IPS DF 6.9 (cell line): ENCODE results near the gene HPS6.

Source experiments
- DNase-seq: peaks from one replicate; pipeline ENCODE4 v3.0.0-alpha.2; 2013; ENCODE audit warnings: low read depth, low spot score
- H3K27ac ChIP-seq: one replicate; pipeline ENCODE4 v1.5.1; 2013; ENCODE audit warnings: low read length, control low read depth
- H3K27me3 ChIP-seq: 2 replicates; pipeline ENCODE4 v1.6.1; 2013; ENCODE audit warnings: mild to moderate bottlenecking, low read length; ENCODE audit not compliant: control insufficient read depth, insufficient read depth
- H3K36me3 ChIP-seq: 2 replicates; pipeline ENCODE4 v1.6.1; 2013; ENCODE audit warnings: low read length; ENCODE audit not compliant: control insufficient read depth, insufficient read depth
- H3K4me1 ChIP-seq: 2 replicates; pipeline ENCODE4 v1.6.1; 2013; ENCODE audit warnings: low read length; ENCODE audit not compliant: control insufficient read depth, insufficient read depth
- H3K4me3 ChIP-seq: 2 replicates; pipeline ENCODE4 v1.5.1; 2013; ENCODE audit warnings: mild to moderate bottlenecking, low read length
- H3K9me3 ChIP-seq: 2 replicates; pipeline ENCODE4 v1.6.1; 2013; ENCODE audit warnings: low read length, inconsistent platforms; ENCODE audit not compliant: control insufficient read depth, insufficient read depth
- WGBS: extraction: QIAGEN DNeasy Blood & Tissue Kit; methylation state at CpG from one replicate; pipeline ENCODE4 v1.1.7; 2013; ENCODE audit warnings: mixed read lengths, missing lambda C conversion rate; ENCODE audit not compliant: insufficient read length, insufficient coverage; 5-methylcytosine and 5-hydroxymethylcytosine counted together

Gene HPS6

DNA sequence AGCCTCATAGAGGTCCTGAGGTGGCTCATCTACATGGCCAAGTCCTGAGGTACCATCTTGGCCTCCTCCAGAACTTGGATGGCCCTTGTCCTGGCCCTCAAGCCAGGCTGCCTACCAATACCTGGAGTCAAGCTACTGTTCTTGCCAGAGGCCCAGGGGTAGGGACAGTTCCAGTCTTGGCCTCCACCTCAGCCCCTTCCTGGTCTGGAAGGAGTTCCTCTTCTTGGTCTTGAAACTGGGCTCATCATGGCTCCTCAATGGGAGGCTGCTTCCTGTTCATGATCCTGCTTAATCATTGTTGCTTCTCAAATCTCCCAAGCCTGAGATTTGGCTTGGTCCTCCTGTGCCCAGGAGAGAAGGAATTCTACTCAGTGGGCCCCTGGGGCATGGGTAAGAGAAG, 3.9 kb downstream of the HPS6 start:
- Histone ChIP-seq H3K9me3 (no peaks in the 10 kb centered on the region), H3K27ac (no peak overlapping the region), H3K27me3 (no peaks in the 10 kb centered on the region), H3K4me1 (peaks cover 3% of the 10 kb centered on the region), H3K4me3 (no peak overlapping the region), H3K36me3 (peaks cover 4% of the 10 kb centered on the region; the same call in 1 of the 2 replicates)
- no peak for DNase-seq

DNA sequence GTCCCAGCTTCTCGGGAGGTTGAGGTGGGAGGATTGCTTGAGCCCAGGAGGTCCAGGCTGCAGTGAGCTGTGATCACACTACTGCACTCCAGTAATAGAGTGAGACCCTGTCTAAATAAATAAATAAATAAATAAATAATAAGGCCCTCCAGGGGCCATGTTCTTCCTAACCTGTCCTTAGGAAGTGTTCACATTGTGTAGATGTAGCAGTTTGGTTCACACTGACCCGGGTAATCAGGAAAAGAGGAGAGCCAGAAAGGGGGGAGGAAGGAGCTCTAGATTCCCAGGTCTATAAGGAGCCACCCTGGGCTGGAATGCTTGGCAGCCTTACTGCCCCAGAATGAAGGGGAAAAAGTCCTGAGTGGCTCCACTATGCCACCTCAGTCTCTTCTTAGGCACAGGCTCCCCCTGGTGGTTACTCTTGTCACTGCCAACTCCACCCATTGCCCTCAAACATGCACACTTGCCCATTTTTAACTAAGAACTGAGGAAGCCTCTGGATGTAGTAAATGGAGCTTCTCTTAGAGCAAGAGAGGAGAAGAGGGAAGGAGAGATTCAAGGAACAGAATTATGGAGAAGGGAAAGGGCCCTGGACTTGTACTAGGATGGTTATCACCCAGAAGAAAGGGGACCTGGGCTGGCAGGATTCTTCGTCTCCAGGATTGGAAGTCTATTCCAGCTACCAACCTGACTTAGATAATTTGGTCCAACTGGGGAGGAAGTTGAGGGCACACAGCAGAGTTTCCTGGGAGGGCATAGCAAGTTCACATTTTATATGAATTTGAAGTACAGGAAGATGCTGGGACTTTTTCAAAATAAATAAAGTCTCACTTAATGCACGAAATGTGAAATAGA, 7.8 kb downstream of the HPS6 start:
- H3K27ac ChIP-seq, result no peak overlapping the region
- WGBS, result no CpG with 5 or more reads among the region's 4 CpGs
- no peaks in the 10 kb centered on the region for H3K36me3 ChIP-seq
- H3K9me3 ChIP-seq, result no peaks in the 10 kb centered on the region
- H3K4me3 ChIP-seq, result no peak overlapping the region
- DNase-seq, result peak; percentile 58
- H3K27me3 ChIP-seq, result no peaks in the 10 kb centered on the region
- H3K4me1 ChIP-seq, result no peaks in the 10 kb centered on the region

DNA sequence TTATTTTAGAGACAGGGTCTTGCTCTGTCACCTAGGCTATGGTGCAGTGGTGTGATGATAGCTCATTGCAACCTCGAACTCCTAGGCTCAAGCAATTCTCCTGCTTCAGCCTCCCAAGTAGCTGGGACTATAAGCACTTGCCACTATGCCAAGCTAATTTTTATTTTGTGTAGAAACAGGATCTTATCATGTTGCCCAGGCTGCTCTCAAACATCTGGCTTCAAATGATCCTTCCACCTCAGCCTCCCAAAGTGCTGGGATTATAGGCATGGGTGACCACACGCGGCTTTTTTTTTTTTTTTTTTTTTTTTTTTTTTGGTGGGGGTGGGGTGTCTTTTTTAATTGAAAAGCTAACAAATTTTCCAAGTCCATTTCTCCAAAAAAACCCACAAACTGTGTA, 18.4 kb downstream of the HPS6 start:
- WGBS, result no CpG with 5 or more reads among the region's 3 CpGs
- no peaks in the 10 kb centered on the region for H3K9me3 ChIP-seq
- no peak overlapping the region for H3K27ac ChIP-seq
- no peak for DNase-seq
- no peak overlapping the region for H3K4me3 ChIP-seq
- H3K36me3 ChIP-seq, result 0 out of 2 replicates have a peak, but pooled peaks cover 2% of the 10 kb centered on the region
- H3K27me3 ChIP-seq, result no peaks in the 10 kb centered on the region
- no peaks in the 10 kb centered on the region for H3K4me1 ChIP-seq

DNA sequence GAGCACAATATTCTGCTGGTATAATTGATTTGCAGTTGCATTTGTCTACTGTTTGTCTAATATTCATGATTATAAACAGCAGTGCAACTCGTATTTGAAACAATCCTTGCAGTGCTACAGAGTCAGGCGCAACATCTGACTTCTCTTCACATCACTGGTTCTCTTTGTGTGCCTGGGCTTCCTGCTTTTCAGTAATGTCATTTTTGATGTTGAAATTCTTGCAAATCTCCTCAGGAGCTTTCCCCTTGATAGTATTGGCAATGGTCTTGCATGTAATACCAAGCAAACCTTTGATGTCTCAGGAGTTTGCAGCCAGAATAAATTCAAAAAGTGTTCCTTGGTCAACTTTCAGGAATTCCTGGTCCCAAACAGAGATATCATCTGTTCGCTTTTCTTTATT, 20.2 kb downstream of the HPS6 start:
- Histone ChIP-seq H3K36me3 (0 out of 2 replicates have a peak, but pooled peaks cover 2% of the 10 kb centered on the region), H3K4me1 (no peaks in the 10 kb centered on the region), H3K4me3 (no peak overlapping the region), H3K27me3 (no peaks in the 10 kb centered on the region), H3K9me3 (no peaks in the 10 kb centered on the region), H3K27ac (no peak overlapping the region)
- DNase-seq, result no peak
- no CpG with 5 or more reads among the region's 3 CpGs for WGBS

DNA sequence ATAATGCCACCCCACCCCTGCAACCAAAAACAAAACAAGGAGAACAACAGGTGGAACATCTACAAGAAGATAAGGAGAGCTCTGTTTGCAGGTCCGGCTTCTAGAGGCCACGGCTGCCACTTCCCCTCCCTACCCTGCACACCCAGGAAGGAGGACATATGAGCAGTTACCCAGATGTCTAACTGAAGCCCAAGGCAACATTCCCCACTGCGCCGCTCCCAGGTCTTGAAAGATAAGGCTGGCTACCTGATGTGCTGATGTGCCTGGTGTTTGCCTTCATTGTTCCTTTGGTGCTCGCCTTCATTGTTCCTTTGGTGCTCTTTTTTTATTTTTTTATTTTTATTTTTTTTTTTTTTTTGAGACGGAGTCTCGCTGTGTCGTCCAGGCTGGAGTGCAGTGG, 21.0 kb downstream of the HPS6 start:
- H3K4me3 ChIP-seq, result no peak overlapping the region
- no peak for DNase-seq
- no peak overlapping the region for H3K27ac ChIP-seq
- no peaks in the 10 kb centered on the region for H3K36me3 ChIP-seq
- no CpG with 5 or more reads among the region's 8 CpGs for WGBS
- no peaks in the 10 kb centered on the region for H3K4me1 ChIP-seq
- no peaks in the 10 kb centered on the region for H3K9me3 ChIP-seq
- H3K27me3 ChIP-seq, result no peaks in the 10 kb centered on the region

DNA sequence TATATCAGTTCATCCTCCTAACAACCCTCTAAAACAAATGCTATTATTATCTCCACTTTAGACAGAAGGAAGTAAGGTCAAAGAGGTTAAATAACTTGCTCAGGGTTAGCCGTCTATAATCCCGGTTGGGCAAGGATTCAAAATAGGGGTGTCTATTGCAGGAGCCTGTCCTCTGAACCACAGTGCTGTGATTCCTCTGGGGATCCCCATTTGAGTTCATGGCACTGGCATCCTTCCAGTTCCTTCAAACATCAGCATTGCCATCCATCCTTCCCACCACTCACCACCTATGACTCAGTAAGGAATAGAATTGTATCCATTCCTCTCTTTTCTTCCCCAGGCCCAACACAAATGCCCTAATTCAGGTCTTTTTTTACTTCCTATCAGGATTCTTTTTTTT, 25.6 kb downstream of the HPS6 start:
- Histone ChIP-seq H3K9me3 (no peaks in the 10 kb centered on the region), H3K4me3 (no peak overlapping the region), H3K4me1 (no peaks in the 10 kb centered on the region), H3K27me3 (no peaks in the 10 kb centered on the region), H3K36me3 (no peaks in the 10 kb centered on the region), H3K27ac (no peak overlapping the region)
- no peak for DNase-seq
- no CpG with 5 or more reads among the region's 2 CpGs for WGBS

DNA sequence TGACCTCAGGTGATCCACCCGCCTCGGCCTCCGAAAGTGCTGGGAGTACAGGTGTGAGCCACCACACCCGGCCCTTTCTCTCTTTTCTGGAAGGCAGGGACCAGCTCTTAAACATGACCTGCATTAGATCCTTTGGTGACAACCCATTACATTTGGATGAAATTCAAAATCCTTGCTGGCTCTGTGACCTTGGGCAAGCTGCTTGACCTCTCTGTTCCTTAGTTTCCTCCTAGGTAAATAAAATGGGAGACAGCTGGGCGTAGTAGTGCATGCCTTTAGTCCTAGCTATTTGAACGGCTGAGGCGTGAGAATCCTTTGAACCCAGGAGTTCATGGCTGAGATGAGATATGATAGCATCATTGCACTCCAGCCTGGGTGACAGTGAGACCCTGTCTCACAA, 31.3 kb downstream of the HPS6 start:
- no peaks in the 10 kb centered on the region for H3K36me3 ChIP-seq
- no peak overlapping the region for H3K4me3 ChIP-seq
- no peak overlapping the region for H3K27ac ChIP-seq
- no peaks in the 10 kb centered on the region for H3K4me1 ChIP-seq
- no peak for DNase-seq
- no CpG with 5 or more reads among the region's 7 CpGs for WGBS
- H3K9me3 ChIP-seq, result no peaks in the 10 kb centered on the region
- H3K27me3 ChIP-seq, result no peaks in the 10 kb centered on the region

DNA sequence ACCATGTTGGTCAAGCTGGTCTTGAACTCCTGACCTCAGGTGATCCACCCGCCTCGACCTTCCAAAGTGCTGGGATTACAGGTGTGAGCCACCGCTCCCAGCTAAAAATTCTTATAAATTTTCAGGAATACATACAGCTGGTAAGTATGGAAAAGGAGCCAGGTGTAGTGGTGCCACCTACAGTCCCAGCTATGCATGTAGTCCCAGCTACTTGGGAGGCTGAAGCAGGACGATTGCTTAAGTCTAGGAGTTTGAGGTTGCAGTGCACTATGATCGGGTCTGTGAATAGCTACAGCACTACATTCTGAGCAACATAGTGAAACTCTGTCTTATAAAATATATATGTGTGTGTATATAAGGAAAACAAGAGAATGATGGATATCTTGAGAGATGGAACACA, 36.0 kb downstream of the HPS6 start:
- H3K36me3 ChIP-seq, result peaks cover 5% of the 10 kb centered on the region; the same call in 1 of the 2 replicates
- H3K4me1 ChIP-seq, result no peaks in the 10 kb centered on the region
- H3K9me3 ChIP-seq, result no peaks in the 10 kb centered on the region
- no peak overlapping the region for H3K27ac ChIP-seq
- no CpG with 5 or more reads among the region's 5 CpGs for WGBS
- no peak overlapping the region for H3K4me3 ChIP-seq
- no peak for DNase-seq
- no peaks in the 10 kb centered on the region for H3K27me3 ChIP-seq

DNA sequence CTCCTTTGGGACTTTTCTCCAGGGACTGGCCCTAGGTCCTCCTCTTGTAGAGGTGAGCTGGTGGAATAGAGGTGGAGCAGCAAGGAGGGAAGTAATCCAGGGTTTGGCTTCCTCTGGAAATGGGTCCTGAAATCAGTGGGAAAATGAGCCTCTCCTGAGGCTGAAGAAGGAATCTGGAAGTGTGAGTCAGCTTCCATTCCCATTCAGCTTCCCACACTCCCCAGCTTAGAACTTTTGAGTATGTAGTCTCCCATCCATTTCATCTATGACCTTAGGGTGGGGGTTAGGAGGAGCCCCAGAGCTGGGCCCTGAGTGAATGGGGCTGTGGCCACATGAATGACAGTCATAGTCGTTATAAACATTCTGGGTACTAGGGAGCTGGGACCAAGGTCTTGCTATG, 37.3 kb downstream of the HPS6 start:
- H3K4me3 ChIP-seq, result no peak overlapping the region
- H3K36me3 ChIP-seq, result peaks cover 10% of the 10 kb centered on the region; the same call in 1 of the 2 replicates
- H3K4me1 ChIP-seq, result no peaks in the 10 kb centered on the region
- WGBS, result no CpG with 5 or more reads among the region's 1 CpG
- H3K27ac ChIP-seq, result no peak overlapping the region
- DNase-seq, result no peak
- H3K27me3 ChIP-seq, result no peaks in the 10 kb centered on the region
- no peaks in the 10 kb centered on the region for H3K9me3 ChIP-seq

DNA sequence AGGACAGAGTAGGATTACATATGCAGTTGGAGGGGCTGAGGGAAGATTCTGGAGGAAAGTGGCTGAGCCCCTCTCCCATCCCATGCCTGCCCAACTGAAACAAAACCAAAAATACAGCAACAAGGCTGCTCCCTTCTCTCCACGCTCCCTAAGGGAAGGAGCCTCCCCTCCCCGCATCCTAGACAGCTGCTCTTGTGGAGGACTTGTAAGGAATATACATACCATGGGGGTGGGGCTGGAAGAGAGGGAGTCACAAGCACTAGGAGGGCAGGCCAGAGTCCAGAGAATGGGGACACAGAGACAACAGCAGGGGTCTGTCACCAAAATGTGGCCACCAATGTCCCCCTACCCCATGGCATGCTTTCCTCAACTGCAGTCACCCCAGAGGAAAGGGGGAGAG, 41.8 kb downstream of the HPS6 start:
- no peak for DNase-seq
- Histone ChIP-seq H3K4me1 (no peaks in the 10 kb centered on the region), H3K27me3 (no peaks in the 10 kb centered on the region), H3K27ac (no peak overlapping the region), H3K9me3 (no peaks in the 10 kb centered on the region), H3K4me3 (no peak overlapping the region), H3K36me3 (peaks cover 47% of the 10 kb centered on the region)
- no CpG with 5 or more reads among the region's 2 CpGs for WGBS
